Stomach (tissue), 9 donors: ENCODE data around the gene DDX60. TPM values are rescaled to one million over a fixed set of nuclear protein-coding genes. Genes with fewer than 3 reads are reported as not detected.

ENCODE experiments used
- DNase-seq, 2 donors: peaks; one replicate each; pipeline versions ENCODE4 v3.0.0 to v3.0.0-alpha.2; 2013 to 2019
- H3K27ac ChIP-seq, 5 donors: fragments of 200-600 bp in 4 of 5; sonication (generic) in 4 of 5; one replicate each; pipeline ENCODE4 v1.5.1; 2013 to 2019; ENCODE audit warnings: mild to moderate bottlenecking in 1 of 5, moderate library complexity in 1 of 5
- H3K27me3 ChIP-seq, 3 donors: fragments of 200-600 bp; sonication (generic); one replicate each; pipeline ENCODE4 v1.5.1; 2017 to 2019; ENCODE audit warnings: mixed run types in 1 of 3
- H3K36me3 ChIP-seq, 4 donors: fragments of 200-600 bp; sonication (generic); 1 replicate in 3 of 4; 2 replicates in 1 of 4; pipeline ENCODE4 v1.5.1; 2016 to 2019
- H3K4me1 ChIP-seq, 4 donors: fragments of 200-600 bp; sonication (generic); one replicate each; pipeline ENCODE4 v1.5.1; 2016 to 2019
- H3K4me3 ChIP-seq, 4 donors: fragments of 200-600 bp; sonication (generic) in 3 of 4; one replicate each; pipeline ENCODE4 v1.5.1; 2016 to 2019; ENCODE audit warnings: mild to moderate bottlenecking in 1 of 4
- H3K9me3 ChIP-seq, 4 donors: fragments of 200-600 bp; sonication (generic); one replicate each; pipeline ENCODE4 v1.5.1; 2016 to 2019
- EP300 ChIP-seq: sonication (generic); formaldehyde crosslinking; IDR thresholded peaks from one replicate; pipeline ENCODE4 v1.6.1; 2017; ENCODE audit warnings: antibody characterized with exemption
- POLR2A ChIP-seq, 4 donors: fragments of 450-650 bp; IDR thresholded peaks; one replicate each; pipeline ENCODE4 v1.6.1; 2016; ENCODE audit warnings: antibody characterized with exemption in 4 of 4, control low read depth in 2 of 4, mild to moderate bottlenecking in 1 of 4, moderate library complexity in 1 of 4
- POLR2AphosphoS5 ChIP-seq, 3 donors: sonication (generic); formaldehyde crosslinking; IDR thresholded peaks; one replicate each; pipeline ENCODE4 v1.6.1; 2016; ENCODE audit warnings: antibody characterized with exemption in 3 of 3
- WGBS, 5 donors: extraction: QIAGEN DNeasy Blood & Tissue Kit in 3 of 5; methylation state at CpG; one replicate each; pipeline versions ENCODE4 v1.1.5 to v1.1.7; 2013 to 2018; 5-methylcytosine and 5-hydroxymethylcytosine counted together
- intact Hi-C: fragments of 100-400 bp; cut with DNase I; formaldehyde crosslinking; loops from one replicate; pipeline ENCODE4 v1.15.1; 2023; ENCODE audit warnings: low total_unique reads
- polyA plus RNA-seq, 3 donors: library from polyadenylated mRNA; stranded (reverse); fragments of 200-250 nt; gene quantifications; one replicate each; pipeline ENCODE4 v1.2.3, GENCODE V29; 2013
- total RNA-seq, 5 donors: library from RNA; depleted of rRNA; stranded (reverse); fragments of >200 nt; gene quantifications; one replicate each; pipeline versions ENCODE4 v1.1.0 to v1.2.3, GENCODE V29; 2014 to 2016
- TF ChIP-seq, protein P1 (sequence below), 7 experiments: fragments of 450-650 bp in 4 of 7; fragments of 200-600 bp in 3 of 7; sonication (generic) in 3 of 7; IDR thresholded peaks; one replicate each; pipeline ENCODE4 v1.5.1; 2016 to 2019; ENCODE audit warnings: antibody characterized with exemption in 7 of 7, control low read depth in 2 of 7, mild to moderate bottlenecking in 1 of 7
- donor health status: healthy with polysubstance abuse.
- donor health status: Bipolar disorder and iron deficiency.
- donor health status: healthy.

The DDX60 gene
- total and polyA plus RNA-seq, 8 donors: 2.3 to 60.6 (median 8.9) TPM

DNA sequence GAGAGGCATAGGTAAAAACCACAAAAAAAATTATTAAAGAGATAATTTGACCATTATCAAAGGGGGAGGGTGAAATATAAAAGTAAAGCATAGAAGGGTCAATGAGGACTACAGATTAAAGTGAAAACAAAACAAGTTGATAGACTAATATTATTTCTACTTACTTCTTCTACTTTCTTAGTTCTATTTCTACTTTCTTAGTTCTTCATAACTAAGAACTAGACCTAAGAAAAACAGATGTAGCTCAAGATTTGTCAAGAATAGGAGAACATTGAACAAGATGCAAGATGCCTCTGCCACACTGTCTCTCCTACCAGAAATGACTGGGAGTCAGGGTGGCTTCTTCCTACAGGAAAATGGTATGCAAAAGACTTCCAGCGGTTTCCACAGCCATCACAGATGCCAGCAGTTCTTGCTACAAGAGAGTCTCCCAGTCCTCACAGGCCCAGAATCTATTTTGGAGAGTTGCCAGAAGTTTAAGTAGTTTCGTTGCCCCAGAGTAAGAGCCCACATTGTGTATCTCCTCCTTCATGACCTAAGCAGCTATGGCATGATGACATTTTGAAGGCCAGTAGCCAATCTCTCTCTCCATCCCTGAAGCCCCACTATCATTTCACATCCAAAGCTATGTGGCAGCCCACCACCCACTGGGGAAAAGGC lies 42.9 kb upstream of the DDX60 start:
- Histone ChIP-seq H3K27me3 (no peaks in the 10 kb centered on the region), H3K36me3 (peaks cover 7 to 61% (median 57%) of the 10 kb centered on the region in 4 donors), H3K4me3 (no peak overlapping the region), H3K27ac (no peak overlapping the region), H3K4me1 (no peaks in the 10 kb centered on the region), H3K9me3 (peaks cover 0 to 5% (median 0%) of the 10 kb centered on the region in 4 donors)
- no peak for TF ChIP-seq POLR2AphosphoS5 (IDR thresholded peaks at IDR 0.05)
- TF ChIP-seq POLR2A (IDR thresholded peaks at IDR 0.05): no peak
- TF ChIP-seq, protein P1, sequence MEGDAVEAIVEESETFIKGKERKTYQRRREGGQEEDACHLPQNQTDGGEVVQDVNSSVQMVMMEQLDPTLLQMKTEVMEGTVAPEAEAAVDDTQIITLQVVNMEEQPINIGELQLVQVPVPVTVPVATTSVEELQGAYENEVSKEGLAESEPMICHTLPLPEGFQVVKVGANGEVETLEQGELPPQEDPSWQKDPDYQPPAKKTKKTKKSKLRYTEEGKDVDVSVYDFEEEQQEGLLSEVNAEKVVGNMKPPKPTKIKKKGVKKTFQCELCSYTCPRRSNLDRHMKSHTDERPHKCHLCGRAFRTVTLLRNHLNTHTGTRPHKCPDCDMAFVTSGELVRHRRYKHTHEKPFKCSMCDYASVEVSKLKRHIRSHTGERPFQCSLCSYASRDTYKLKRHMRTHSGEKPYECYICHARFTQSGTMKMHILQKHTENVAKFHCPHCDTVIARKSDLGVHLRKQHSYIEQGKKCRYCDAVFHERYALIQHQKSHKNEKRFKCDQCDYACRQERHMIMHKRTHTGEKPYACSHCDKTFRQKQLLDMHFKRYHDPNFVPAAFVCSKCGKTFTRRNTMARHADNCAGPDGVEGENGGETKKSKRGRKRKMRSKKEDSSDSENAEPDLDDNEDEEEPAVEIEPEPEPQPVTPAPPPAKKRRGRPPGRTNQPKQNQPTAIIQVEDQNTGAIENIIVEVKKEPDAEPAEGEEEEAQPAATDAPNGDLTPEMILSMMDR (IDR thresholded peaks at IDR 0.05): no peak
- TF ChIP-seq EP300: no peak
- 75 to 95% (median 91%) methylated on average over 2 of the region's 2 CpGs for WGBS, 5 donors
- no peak for DNase-seq
- intact Hi-C loops: no loop called here

DNA sequence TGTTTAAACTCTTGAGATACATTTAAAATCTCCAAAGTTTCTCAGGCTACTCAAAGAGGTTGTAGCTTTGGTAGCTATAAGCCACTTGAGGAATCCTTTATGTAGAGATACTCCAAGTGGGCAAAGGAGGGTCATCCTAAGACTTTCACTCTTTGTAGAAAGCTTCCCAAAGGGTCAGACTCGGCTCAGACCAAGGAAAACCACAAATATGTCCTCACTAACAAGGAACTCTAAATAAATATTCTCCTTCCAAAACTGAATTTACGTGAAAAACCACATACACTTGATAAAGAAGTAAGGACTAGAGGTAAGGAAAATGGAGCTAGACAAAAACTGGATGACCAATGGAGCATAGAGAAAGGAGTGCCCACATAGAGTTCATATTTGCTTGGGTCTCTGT lies 41.7 kb upstream of the DDX60 start:
- no peak overlapping the region for H3K27ac ChIP-seq
- no peaks in the 10 kb centered on the region for H3K4me1 ChIP-seq
- peaks cover 7 to 64% (median 59%) of the 10 kb centered on the region in 4 donors for H3K36me3 ChIP-seq
- WGBS, 5 donors: 88 to 95% (median 90%) methylated on average over 2 of the region's 2 CpGs
- no peak for DNase-seq
- no peak overlapping the region for H3K4me3 ChIP-seq
- intact Hi-C loops: no loop called here
- TF ChIP-seq POLR2AphosphoS5 (IDR thresholded peaks at IDR 0.05) (no peak), POLR2A (IDR thresholded peaks at IDR 0.05) (no peak), EP300 (no peak)
- TF ChIP-seq, protein P1 (IDR thresholded peaks at IDR 0.05): no peak
- H3K9me3 ChIP-seq: no peaks in the 10 kb centered on the region
- no peaks in the 10 kb centered on the region for H3K27me3 ChIP-seq

DNA sequence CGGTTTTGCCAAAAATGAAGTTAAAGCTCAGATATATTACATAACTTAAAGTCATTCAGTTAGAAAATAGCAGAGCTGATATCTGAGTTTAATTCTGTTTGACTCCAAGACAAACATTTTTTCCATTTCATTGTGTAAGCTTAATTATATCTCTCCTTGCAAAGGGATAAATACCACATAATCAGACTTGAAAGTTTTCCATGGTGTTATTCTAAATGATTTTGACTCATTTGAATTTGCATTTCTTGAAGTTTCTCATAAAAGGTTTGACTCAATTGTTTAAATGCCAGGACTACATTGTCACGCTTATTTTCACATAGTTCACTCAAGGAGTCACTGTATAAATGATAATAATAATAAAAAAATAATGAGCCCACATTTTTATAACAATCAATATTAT lies 39.4 kb upstream of the DDX60 start:
- no peak overlapping the region for H3K27ac ChIP-seq
- H3K4me3 ChIP-seq: no peak overlapping the region
- H3K27me3 ChIP-seq: no peaks in the 10 kb centered on the region
- intact Hi-C loops: no loop called here
- no peak for DNase-seq
- TF ChIP-seq POLR2AphosphoS5 (IDR thresholded peaks at IDR 0.05) (no peak), POLR2A (IDR thresholded peaks at IDR 0.05) (no peak), EP300 (no peak)
- TF ChIP-seq, protein P1 (IDR thresholded peaks at IDR 0.05): no peak
- WGBS, 5 donors: 47 to 74% (median 49%) methylated on average over 2 of the region's 2 CpGs
- peaks cover 0 to 10% (median 0%) of the 10 kb centered on the region in 4 donors for H3K9me3 ChIP-seq
- peaks cover 7 to 64% (median 59%) of the 10 kb centered on the region in 4 donors for H3K36me3 ChIP-seq
- H3K4me1 ChIP-seq: no peaks in the 10 kb centered on the region

DNA sequence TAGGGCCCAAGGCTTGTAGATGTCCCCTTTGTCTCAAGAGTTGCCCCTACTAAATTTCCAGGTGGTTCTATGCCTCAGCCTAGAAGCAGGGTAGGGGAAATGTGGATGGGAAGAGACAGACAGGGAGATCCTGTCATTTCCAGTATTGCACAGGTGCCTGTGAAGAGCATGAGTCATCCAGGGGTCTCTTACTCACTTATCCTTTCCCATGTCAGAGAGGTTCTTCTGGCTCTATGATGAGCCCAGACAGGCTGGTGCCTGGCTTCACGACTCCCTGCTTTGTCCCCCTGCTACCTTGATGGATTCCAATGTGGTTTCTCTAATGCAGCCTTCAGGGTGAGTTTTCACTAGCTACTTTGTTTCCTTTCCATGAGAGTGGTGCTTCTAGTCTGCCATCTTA lies 35.2 kb upstream of the DDX60 start:
- H3K4me3 ChIP-seq: no peak overlapping the region
- H3K36me3 ChIP-seq: peaks cover 0 to 29% (median 23%) of the 10 kb centered on the region in 4 donors
- no peak for DNase-seq
- WGBS, 5 donors: 80 to 100% (median 90%) methylated on average over 1 of the region's 1 CpG
- no peak overlapping the region for H3K27ac ChIP-seq
- peaks cover 0 to 38% (median 12%) of the 10 kb centered on the region in 4 donors for H3K9me3 ChIP-seq
- TF ChIP-seq EP300 (no peak), POLR2AphosphoS5 (IDR thresholded peaks at IDR 0.05) (no peak), POLR2A (IDR thresholded peaks at IDR 0.05) (no peak)
- TF ChIP-seq, protein P1 (IDR thresholded peaks at IDR 0.05): no peak
- no peaks in the 10 kb centered on the region for H3K4me1 ChIP-seq
- H3K27me3 ChIP-seq: no peaks in the 10 kb centered on the region
- intact Hi-C loops: no loop called here
